ENCODE measurements around the gene KRTAP19-3.
"Not testable (repeated sequence)": the region's sequence is repeated elsewhere in the genome, so short reads cannot be mapped to it uniquely, and the experiment has no call there.

Gene KRTAP19-3

DNA sequence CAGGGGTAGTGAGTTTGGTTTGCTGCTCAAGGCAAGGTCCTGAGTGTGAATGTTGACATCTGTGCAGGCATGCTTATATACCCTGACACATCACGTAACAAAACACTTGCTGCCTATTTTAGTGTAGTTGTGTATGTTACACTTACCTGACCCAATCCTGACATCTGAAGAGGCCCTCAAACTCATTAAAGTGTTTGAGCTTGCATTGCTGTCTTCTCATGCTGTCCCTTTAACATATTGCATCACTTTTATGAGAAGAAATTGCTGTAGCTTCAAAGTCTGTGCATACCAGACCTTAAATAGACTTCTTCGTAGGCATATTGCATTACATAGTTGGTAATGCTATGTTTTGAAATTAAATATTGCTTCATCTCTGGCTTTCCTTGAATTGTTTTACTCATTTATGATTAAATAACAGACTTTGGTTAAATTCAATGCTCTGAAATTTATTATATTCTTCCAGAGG is at the start of gene KRTAP19-3:
Gene KRTAP19-3, minus strand, starts transcription at position 51 of the 466 bp plus-strand sequence. CDS start 56 bp downstream, outside the sequence.
- no peak for TF ChIP-seq POLR2A (IDR thresholded peaks at IDR 0.05; ENCODE audit: low read depth, low read length)
- FAIRE-seq (no peak), DNase-seq (ENCODE audit: insufficient read length, low spot score) (no peak)

DNA sequence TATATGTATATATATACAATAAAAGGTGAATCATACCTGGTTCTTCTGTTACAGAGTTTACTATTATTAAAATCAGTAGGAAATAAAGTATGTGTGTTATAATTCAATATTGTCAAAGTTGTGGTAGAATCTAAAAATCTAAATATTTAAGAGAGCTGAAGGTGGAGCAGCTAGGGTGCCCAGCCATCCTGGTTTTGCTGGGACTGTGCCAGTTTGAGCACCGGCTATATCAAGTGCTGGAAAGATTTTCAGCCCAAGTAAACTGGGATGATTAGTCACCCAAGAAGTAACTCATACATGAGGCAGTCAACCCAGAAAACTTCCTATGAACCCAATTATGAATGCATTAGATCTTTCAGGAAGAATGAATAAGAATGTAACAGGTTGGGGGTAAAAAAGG is 27.1 kb upstream of the KRTAP19-3 start:
- no peak for FAIRE-seq
- TF ChIP-seq POLR2A (IDR thresholded peaks at IDR 0.05; ENCODE audit: low read depth, low read length) = no peak
- no peak for DNase-seq (ENCODE audit: insufficient read length, low spot score)

DNA sequence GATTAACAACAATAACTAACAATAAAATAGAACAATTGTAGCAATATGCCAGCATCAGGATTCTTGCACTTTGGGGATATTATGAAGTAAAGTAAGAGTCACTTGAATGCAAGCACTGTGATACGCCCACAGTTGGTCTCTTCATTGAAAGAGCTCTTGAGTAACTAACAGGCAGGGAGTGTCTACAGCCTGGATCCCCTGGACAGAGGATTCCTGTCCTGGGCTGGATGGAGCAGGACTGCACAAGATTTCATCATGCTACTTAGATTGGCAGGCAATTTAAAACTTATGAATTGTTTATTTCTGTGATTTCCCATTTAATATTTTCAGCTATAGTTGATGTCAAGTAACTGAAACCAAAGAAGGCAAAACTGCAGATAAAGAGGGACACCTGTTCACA is 23.9 kb upstream of the KRTAP19-3 start:
- DNase-seq (ENCODE audit: insufficient read length, low spot score) (no peak), FAIRE-seq (no peak)
- no peak for TF ChIP-seq POLR2A (IDR thresholded peaks at IDR 0.05; ENCODE audit: low read depth, low read length)

DNA sequence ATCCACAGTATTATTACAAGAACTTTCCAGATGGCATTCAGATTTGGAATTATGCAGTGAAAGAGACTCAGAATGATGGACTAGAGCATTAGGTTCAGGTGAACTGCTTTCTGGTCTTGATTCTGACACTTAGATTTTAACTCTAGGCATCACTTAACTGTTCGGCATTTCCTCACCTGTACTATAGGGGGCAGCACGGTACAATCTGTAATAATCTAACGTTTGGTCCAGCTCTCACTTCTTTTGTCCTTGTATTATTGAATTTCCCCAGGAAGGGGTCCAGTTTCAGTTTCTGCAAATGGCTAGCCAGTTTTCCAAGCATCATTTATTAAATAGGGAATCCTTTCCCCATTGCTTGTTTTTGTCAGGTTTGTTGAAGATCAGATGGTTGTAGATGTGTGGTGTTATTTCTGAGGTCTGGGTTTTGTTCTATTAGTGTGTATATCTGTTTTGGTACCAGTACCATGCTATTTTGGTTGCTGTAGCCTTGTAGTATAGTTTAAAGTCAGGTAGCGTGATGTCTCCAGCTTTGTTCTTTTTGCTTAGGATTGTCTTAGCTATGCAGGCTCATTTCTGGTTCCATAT is 13.9 kb upstream of the KRTAP19-3 start:
- not testable (repeated sequence) for DNase-seq (ENCODE audit: insufficient read length, low spot score); FAIRE-seq

DNA sequence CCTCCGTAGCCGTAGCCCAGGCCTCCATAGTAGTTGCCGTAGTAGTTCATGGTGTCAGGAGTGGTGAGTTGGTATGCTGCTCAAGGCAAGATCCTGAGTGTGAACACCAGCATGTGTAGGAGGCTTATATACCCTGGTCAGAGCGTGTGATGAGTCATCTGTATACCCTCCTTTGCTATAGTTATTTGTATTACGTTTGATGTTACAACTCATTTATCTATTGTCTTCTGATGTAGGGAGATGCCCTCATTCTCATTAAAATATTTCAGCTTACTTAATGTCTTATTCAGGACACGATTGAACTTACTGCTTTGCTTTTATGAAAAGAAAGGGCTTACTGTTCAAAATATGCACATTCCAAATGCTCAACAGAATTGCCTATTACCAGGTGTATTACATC is 10.2 kb upstream of the KRTAP19-3 start, which contains the start of gene KRTAP19-5:
Gene KRTAP19-5, minus strand, starts transcription at position 101 of the 400 bp plus-strand sequence. Its CDS starts 51 bp downstream, at position 50.
- no peak for TF ChIP-seq POLR2A (IDR thresholded peaks at IDR 0.05; ENCODE audit: low read depth, low read length)
- no peak for DNase-seq (ENCODE audit: insufficient read length, low spot score)
- no peak for FAIRE-seq

DNA sequence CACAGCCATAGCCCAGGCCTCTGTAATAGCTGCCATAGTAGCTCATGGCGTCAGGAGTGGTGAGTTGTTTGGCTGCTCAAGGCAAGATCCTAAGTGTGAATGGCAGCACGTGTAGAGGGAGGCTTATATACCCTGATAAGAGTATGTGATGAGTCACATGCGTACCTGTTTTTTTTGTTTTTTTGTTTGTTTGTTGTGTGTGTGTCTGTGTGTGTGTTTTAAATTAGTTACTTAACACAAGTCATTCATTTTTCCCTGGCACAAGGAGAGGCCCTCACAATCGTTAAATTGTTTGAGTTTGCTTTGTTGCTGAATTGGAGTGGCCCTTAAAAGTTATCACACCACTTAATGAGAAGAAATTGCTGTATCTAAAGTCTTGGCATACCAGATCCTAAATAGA is 5.3 kb upstream of the KRTAP19-3 start, which contains the start of gene KRTAP19-4:
Gene KRTAP19-4, minus strand, starts transcription at position 101 of the 400 bp plus-strand sequence. Its CDS starts 55 bp downstream, at position 46.
- DNase-seq (ENCODE audit: insufficient read length, low spot score) (no peak), FAIRE-seq (no peak)
- no peak for TF ChIP-seq POLR2A (IDR thresholded peaks at IDR 0.05; ENCODE audit: low read depth, low read length)

DNA sequence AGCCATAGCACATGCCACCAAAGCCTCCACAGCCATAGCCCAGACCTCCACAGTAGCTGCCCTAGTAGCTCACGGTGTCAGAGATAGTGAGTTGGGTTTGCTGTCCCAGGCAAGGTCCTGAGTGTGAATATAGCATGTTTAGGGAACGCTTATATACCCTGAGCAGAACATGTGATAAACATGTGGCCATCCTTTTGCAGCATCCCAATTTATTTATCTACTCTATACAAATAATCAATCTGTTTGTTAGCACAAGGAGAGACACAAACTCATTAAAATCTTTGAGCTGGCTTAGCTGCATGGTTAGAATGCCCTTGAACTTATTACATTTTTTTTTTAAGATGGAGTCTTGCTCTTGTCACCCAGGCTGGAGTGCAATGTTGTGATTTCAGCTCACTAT is 4.5 kb downstream of the KRTAP19-3 start, which contains the start of gene KRTAP19-2:
Gene KRTAP19-2, minus strand, starts transcription at position 101 of the 400 bp plus-strand sequence. Its CDS starts 88 bp downstream, at position 13.
- no peak for FAIRE-seq
- no peak for DNase-seq (ENCODE audit: insufficient read length, low spot score)
- TF ChIP-seq POLR2A (IDR thresholded peaks at IDR 0.05; ENCODE audit: low read depth, low read length) = no peak

DNA sequence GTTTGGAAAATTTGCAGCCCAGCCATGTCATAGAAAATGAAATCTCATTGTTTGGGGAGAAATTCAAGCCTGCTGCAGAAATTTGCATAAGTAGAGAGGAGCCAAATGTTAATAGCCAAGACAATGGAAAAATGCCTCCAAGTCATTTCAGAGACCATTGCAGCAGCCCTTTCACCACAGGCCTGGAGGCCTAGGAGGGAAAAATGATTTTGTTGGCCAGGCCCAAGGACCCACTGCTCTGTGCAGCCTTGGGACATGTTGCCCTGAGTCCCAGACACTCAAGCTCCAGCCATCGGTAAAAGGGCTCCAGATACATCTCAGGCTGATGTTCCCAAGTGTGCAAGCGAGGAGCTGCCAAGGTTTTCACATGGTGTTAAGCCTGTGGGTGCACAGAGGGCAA is 5.6 kb downstream of the KRTAP19-3 start:
- FAIRE-seq (no peak), DNase-seq (ENCODE audit: insufficient read length, low spot score) (no peak)
- TF ChIP-seq POLR2A (IDR thresholded peaks at IDR 0.05; ENCODE audit: low read depth, low read length) = no peak

DNA sequence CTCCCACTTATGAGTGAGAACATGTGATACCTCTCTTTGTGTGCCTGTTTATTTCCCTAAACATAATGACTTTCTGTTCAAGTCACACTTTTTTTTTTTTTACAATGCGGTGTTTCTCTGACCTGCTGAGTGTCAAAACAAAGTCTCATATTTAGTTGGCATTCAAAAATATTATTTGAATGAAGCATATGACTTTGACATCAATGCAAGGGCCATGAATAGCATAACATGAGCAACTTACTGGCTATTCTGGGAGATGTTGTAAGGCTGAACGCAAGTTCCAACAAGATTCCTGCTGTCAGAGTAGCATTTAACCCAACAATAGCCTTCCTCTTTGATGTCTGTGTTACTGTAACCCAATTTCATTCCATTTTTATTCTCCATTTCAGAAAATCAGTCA is 9.7 kb downstream of the KRTAP19-3 start:
- TF ChIP-seq POLR2A (IDR thresholded peaks at IDR 0.05; ENCODE audit: low read depth, low read length) = no peak
- FAIRE-seq (no peak), DNase-seq (ENCODE audit: insufficient read length, low spot score) (no peak)

DNA sequence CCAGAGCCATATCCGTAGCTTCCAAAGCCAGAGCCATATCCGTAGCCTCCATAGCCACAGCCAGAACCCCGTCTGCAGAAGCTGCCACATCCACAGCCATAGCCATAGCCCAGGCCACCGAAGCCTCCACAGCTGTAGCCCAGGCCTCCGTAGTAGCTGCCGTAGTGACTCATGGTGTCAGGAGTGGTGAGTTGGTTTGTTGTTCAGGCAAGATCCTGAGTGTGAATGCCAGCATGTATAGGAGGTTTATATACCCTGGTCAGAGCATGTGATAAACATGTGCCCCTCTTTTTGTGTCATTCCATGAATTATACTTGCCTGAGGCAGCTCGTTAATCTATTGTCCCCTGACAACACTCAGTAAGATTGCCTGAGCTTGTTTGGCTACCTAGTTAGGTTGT is 11.7 kb downstream of the KRTAP19-3 start, which contains the start of gene KRTAP19-1:
Gene KRTAP19-1, minus strand, starts transcription at position 223 of the 400 bp plus-strand sequence. Its CDS starts 50 bp downstream, at position 173.
- no peak for TF ChIP-seq POLR2A (IDR thresholded peaks at IDR 0.05; ENCODE audit: low read depth, low read length)
- DNase-seq (ENCODE audit: insufficient read length, low spot score) = no peak
- FAIRE-seq = no peak

DNA sequence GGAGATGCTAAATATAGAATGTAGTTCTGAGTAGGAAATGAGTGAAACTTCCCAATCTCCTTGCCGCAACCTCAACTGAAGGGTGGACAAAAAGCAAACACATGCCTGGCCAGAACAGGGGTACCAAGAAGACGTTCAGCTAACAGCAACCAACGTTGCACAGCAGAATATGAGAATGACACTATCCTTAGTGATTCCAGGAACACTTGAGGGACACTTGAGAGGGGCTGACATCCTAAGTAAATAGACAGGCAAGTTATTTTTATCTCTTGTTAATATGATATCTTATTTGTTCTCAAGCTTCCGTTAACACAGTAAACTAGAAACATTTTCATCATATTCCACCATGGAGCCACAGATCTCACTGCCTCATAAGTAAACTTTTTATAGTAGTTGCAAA is 12.6 kb downstream of the KRTAP19-3 start:
- no peak for FAIRE-seq
- no peak for DNase-seq (ENCODE audit: insufficient read length, low spot score)
- no peak for TF ChIP-seq POLR2A (IDR thresholded peaks at IDR 0.05; ENCODE audit: low read depth, low read length)

DNA sequence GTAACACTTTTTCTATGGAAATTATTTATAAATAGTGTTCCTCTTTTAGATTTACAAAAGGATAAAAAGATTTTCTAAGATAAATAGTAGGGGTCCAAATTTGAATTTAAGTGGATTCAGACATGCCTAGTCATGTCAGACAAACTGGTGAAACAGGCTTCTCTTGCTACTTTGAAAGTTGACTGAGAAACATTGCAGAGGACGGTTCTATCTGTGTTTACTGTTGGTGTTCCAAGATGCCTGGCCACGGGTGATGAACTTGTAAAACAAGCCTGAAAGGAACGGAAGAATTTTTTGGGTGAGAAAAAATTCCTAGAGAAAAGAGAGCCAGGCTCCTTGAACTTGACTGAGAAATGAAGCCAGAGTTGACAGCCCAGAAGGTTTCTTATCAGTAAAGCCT is 13.8 kb downstream of the KRTAP19-3 start:
- DNase-seq (ENCODE audit: insufficient read length, low spot score) = no peak
- TF ChIP-seq POLR2A (IDR thresholded peaks at IDR 0.05; ENCODE audit: low read depth, low read length) = no peak
- FAIRE-seq = no peak

DNA sequence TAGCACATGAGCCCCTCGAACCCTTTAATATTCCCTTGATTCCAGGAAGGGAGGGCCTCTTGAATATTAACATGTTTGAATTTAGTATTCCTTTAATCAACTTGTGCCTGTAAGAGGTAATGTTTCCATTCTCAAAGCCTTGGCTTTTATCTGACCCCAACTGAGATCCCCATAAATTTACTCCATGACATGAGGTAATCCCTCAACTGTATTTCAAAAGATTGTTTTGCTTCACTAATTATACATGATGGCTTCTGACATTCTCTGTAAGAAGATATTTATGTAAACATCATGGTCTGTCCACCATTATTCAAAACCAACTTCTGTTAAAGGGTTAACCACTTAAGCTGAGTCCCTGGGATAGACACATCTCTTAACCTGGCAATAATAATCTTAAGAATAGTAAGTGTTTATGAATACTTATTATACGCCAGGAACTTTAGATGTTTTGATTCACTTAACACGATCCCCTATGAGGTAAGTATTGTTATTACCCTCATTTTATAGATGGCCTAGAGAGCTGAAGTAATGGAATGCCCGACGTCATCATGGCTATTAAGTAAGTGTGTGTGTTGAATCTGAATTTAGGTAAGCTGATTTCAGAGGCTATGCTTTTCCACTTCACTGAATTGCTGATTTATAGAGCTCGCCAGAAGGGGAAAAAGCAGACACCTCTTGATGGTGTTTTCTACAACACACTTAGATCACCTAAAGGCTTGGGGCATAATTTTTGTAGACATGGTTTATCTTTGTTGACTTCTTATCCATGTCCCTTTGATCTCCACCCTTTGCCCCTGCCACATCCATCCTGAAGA is 22.7 kb downstream of the KRTAP19-3 start:
- TF ChIP-seq POLR2A (IDR thresholded peaks at IDR 0.05; ENCODE audit: low read depth, low read length) = no peak
- FAIRE-seq (no peak), DNase-seq (ENCODE audit: insufficient read length, low spot score) (no peak)

DNA sequence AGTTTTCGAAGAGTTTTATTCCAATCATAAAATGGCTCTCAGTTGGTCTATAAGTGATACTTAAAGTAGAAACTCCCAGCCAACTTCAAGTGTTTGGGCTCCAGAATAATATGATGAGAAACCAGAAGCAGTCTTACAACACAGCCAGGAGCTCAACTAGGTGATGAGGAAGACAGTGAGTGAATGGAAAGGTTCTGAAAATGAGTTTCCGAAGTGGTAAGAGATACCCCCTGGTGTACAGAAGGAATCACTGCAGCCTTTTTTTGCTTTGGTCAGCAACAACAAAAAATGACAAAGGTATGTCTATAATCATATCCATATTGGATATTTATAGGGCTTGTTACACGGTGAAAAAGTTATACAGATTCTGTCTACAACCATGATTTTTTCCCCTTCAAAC is 28.1 kb downstream of the KRTAP19-3 start:
- FAIRE-seq (peak; percentile 77), DNase-seq (ENCODE audit: insufficient read length, low spot score) (no peak)
- no peak for TF ChIP-seq POLR2A (IDR thresholded peaks at IDR 0.05; ENCODE audit: low read depth, low read length)

Data from H54 (cell line).